NCI-H510A (cell line): ENCODE data around the gene AP3B1.
"Not testable (repeated sequence)": the region's sequence is repeated elsewhere in the genome, so short reads cannot be mapped to it uniquely, and the experiment has no call there.

Source experiments
- DNase-seq: peaks from one replicate; lab custom pipeline; 2025; lab: John Stamatoyannopoulos, UW

AP3B1 gene

DNA sequence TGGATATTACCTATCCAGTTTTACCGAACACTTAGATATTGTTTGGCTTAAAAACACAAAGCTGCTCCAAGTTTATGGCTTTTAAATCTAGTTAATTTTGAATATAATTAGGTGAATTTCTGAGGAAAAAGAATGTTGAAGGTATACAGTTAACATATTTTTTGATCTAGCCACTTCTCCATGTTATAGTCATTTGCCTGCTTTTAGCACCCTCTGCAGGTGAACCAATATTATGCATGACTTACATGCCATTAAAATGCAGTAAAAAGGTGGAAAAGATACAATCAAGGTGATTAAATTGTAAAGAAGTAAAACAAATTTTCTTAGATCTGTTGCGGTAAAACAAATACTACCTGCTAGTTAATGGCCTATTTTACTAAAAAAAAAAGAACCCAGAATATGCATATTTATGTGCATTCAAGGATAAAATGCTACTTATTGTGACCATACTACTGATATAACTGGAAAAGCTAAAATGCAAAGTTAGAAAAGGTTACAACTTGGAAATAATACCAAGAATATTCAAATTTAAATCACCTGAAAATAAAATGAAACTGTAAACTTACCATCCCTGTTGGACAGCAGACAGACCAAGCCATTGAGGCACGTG, 132.1 kb downstream of the AP3B1 start:
- no peak for DNase-seq

DNA sequence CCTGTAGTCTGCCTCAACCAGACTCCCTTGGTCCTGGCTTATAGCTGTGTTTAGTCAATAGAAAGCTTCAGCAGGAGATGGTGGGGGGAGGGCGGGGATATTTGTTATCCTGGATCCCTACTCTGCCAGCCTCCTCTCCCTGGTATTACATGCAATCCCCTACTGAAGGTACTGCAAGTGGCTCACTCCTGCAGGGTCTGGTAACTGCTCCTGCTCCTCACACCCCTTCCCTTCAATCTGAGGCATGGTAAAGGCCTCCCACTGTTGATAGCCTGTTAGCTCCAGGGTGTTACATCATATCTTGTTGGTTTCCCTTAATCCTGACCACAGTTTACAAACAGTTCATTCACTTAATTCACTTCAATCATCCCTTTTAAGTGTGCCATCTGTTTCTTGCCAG, 137.5 kb downstream of the AP3B1 start:
- DNase-seq, result no peak

DNA sequence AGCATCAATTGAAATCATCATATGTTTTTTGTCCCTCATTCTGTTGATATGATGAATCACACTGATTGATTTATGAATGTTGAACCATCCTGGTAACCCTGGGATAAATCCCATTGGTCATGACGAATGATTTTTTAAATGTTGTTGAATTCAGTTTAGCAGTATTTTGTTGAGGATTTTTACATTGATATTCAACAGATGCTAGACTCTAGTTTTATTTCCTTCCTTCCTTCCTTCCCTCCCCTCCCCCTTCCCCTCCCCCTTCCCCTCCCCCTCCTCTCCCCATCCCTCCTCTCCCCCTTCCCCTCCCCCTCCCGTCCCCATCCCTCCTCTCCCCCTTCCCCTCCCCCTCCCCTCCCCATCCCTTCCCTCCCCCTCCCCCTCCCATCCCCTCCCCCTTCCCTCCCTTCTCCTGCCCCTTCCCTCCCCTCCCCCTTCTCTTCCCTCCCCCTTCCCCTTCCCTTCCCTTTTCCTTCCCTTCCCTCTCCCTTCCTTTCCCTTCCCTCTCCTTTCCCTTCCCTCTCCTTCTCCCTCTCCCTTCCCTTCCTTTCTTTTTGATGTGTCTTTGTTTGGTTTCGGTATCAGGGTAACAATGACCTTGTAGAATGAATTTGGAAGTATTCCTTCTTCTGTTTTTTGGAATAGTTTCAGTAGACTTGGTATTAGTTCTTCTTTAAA, 142.8 kb downstream of the AP3B1 start:
- no peak for DNase-seq

DNA sequence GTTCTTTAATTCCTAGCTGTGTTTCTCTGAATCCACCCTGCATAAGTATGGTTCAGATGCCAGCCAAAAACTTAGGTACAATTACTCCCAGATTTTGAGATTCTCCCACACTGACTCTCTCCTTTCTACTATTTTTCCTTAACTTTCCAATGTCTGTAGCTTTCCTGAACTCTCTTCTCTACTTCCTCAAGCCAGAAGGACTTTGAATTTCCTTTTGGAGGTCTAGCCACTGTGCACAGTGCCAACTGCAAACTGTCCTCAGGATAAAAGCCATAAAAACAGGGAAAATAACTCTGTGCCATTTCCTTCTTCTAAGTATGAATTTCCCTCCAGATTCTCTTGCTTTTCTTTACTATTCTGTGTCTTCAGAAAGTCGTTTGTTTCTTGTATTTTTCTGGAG, 157.2 kb downstream of the AP3B1 start:
- no peak for DNase-seq

DNA sequence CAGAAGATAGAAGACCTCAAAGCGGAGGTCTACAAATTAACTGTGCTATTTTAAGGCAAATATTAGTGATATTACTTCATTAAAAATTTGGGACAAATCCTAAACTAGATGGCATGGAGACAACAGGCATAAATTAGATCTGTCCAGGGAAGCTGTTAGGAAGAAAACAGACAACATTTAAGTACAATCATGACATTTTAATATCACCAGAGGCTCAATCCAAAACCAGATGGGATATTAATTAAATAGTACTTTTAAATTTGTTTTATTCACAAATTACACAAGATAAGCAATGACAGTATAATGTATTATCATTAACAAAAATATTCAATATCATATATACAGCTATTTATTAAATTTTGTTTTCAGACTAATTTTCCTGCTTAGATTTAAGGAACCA, 161.1 kb downstream of the AP3B1 start:
- DNase-seq, result no peak

DNA sequence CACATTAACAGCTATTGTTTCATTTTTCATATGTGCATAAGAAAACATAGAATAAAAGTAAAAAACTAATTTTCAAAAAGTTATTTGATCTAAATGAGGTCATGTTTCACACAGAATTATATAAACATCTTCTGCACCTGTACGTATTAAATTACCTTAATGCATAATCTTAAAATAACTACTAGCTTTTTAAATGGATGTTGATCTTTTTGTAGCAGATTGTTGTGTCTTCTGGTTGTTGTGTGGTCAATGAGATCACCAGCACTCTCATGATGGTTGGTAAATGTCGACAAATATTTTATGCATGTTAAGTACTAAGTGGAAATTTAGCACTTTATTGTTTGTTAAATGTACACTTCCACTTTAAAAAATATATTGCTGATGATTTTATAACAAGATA, 162.0 kb downstream of the AP3B1 start:
- no peak for DNase-seq

DNA sequence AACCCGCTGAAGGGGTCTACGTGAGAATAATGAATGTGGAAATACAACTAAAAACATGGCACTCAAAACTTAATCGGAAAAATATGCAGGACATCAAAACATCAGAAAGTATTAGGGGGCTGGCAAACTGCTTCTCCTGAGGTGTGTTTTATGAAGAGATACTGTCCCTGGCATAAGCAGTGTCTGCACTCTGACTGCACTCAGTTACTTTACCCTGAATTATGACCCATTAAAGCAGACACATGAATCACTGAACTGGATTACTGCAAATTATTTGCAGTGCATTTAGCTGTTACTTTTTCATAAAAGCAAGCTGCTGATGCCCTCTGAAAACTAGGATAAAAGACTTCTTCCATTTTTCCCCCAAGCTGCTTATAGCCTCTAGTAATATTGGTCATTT, 164.9 kb downstream of the AP3B1 start:
- no peak for DNase-seq

DNA sequence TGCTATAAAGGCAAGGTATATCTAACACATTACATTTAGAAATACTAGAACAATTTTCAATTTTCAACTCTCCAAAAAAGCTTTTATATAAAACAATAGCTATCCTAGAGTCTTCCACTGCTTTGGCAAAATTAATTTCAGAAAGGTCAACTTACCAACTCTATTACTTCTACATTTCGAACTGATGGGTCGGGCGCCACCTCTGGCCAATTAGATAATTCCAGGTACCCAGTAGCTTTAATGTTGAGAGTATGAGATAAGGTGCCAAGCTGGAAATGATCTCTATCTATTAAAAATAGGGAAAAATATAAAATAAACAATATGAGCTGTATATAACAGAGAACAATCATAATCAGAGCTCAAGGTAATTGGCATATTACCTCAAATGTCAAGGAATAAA, 166.6 kb downstream of the AP3B1 start:
- no peak for DNase-seq

DNA sequence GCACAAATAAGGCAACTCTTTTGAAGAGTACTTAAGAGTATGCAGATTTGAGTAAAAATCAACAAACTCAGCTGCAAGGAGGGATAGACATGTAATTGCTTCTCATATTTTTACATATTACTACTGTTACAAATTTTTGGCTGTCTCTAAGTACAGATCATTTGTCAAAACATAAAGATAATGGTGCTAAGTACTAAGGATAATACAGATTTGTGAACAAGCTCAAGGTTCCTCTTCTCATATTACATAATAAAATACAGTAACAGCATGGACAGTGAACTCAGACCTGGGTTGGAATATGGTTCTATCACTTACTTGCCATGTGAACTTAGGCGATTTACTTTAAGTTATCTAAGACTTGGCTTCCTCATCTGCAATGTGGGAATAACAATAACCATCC, 168.0 kb downstream of the AP3B1 start:
- DNase-seq, result no peak

DNA sequence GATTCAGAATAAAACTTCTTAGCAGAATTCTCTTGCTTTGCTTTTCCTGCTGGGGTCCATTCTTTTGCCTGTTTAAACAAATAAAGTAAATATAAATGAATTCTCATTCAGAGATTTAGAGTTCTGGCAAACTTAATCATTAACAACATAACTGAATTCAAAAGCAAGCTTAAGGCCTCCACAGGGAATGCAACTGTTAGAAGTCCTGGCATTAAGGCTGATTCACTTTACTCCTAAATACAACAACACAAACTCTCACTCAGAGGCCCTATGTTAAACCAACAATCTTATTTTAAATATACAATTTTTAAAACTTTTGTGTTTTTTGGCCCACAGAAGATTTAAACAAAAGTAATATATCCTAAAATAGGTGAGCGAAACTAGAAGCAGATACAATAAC, 178.3 kb downstream of the AP3B1 start:
- DNase-seq, result no peak

DNA sequence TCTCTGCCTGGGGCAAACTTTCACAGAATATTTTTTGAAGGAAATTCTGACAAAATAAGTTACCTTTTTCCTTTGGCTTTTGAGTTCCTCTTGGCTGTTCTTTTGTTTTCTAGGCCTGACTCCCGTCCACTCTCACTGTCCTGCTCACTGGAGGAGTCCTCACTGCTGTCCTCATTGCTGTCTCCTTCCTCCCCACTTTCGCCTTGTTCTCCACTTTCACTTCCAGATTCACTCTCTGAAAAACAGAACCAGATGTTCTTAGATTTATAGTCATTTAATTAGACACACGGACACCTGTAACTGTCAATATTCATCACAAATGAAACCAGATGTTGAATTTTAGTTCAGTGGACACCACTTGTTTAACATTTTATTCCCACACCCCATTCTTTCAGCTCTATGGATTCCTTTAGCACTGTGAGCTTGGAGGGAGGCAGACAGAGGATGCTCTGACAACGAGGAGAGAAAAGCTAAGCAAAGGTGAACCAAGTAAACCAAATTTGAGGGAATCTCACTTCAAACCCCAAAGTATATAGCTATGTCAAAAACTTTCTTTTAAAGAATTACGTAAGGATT, 180.7 kb downstream of the AP3B1 start:
- no peak for DNase-seq

DNA sequence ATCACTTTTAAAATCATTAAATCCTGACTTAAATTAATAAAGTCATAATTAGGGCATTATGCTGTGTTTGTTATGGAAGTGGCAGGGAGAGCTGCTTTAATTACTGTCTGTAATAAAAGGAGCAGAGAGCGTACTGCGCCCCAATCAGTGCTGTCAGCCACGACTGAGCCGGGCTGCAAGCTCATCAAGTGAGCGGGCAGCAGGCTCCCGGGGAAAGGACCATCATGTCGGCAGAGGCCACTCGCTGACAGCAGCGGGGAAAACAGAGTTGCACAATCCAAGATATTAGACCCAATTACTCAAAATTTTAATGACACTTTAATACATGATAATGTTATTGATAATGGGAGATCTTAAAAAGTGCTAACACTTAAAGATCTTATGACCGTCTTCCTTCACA, 181.6 kb downstream of the AP3B1 start:
- no peak for DNase-seq

DNA sequence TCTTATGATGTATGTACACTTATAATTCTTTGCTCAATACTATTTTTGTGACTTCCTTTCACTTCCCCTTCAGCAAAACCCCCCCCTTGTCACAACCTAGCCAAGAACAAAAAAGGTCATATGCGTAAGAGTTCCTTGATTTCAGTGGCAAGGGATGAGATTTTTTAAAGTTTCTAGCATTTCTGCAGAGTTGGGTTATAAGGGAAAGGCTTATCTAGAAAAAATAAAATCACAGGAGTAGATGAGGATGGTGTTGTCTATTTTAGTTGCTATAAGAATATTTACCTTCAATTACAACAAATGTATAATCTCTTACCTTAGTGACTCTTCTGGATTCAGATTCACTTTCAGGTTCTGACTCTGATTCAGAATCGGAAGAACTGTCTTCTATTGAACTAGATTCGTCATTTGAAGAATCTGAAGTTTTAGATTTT, 184.6 kb downstream of the AP3B1 start:
- no peak for DNase-seq

DNA sequence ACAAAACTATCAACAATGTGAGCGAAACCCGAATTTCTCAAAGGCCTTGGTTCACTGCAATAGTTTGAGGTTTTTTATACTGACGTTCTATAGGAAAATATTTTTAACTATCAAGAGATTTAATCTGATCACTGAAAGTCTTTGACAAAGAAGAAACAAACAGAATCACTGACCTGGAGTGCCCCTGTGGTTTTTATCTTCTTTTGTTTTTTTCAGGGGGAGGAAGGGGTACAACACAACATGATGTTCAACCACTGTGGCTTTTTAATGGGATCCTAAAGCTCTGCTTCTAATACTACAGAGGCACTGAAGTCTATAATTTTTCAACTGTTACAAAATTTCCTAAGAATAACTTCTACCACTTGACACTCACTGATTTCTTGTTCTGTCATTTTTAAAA, 185.9 kb downstream of the AP3B1 start:
- no peak for DNase-seq

DNA sequence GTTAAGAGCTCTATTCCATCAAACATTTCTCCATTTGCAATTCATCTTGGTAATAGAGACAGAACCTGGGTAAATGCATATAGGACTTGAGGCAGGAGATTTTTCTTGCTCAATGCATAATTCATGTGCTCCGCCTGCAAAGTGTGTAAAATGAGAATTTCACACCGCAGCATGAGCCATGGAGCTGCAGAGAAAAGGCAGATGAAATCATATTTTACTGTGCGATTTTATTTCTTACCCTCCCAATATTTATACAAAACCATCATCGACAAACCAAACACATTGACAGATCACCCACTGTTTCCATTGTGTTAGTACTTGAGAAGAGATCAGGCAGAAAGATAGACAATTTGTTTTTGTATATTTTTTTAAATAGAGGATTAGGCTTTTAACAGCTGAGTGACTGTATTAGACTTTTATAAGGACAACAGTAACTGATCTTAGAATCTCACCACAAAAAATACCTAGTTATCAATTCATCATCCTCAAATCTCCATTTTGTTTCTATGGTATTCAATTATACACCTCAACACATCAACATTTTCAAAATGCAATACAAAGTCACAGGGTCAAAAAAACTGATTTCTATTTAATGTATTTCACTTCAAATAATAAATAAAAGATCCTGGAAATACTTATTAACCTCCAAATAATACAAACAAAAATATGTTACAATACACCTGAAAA, 191.1 kb downstream of the AP3B1 start:
- no peak for DNase-seq

DNA sequence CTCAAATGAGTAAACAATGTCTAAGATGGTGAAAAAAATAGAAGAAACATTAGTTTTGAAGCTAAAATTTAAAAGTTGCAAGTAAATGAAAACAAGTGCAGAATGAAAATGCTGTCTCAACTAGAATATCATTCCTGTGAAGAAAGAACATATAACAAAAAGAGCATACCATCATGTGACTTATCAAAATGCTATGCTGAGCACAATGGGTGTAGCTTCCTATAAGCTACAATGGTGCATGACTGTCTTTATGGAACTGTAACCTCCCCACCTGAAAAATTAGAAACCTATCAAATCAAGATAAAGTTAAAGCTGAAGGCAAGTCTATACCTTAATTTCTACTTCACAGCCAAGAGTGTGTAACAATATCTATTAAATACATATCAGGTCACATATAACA, 192.0 kb downstream of the AP3B1 start:
- no peak for DNase-seq

DNA sequence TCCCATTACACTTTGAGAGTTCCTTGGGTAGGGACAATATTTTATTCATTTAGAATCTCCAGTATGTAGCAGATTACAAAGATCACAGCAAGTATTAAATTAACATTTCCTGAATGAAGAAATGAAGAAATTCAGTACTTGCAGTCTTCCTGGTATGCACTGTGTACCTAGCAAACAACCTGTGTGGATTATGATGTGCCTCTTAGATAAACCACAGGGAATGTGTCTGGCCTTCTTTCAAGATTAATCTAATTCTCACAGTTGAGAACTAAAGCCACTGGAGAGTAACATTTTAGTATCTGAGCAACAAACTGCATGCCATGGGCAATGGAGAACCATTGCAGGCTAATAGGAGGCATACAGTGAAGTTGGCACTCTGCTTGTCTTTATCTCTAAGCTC, 199.4 kb downstream of the AP3B1 start:
- DNase-seq, result no peak

DNA sequence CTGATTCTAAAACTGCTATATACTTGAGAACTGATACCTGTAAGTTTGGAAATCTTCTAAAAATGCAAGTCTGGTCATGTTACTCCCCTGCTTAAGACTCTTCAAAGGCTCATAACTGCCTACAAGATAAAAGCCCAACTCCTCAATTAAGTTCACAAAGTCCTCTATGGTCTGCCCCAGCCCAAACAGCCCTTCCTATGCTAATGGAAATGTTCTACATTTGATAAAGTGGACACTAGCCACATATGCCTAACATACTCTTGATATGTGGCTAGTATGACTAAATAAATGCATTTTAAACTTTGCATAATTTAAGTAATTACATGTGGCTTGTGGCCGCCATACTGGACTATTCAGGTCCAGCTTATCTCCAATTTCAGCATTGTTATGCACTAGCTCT, 204.5 kb downstream of the AP3B1 start:
- DNase-seq, result no peak

DNA sequence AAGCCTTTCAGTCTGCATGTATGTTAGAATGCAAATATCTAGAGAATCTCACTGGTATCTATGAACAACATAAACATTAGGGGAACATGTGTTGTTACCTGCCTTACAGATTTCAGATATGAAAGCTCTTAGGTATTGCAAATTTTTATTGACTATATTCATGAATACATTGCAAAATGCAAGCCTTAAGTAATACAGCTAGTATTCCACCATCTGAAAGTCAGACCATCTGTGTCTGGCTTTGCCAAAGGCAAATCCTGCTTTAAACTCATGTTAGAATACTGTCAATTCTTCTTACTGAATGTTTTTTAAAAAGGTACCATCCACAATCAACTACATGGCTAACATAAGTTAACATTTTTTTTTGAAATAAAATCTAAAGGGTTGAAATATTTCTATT, 215.6 kb downstream of the AP3B1 start:
- DNase-seq, result no peak

DNA sequence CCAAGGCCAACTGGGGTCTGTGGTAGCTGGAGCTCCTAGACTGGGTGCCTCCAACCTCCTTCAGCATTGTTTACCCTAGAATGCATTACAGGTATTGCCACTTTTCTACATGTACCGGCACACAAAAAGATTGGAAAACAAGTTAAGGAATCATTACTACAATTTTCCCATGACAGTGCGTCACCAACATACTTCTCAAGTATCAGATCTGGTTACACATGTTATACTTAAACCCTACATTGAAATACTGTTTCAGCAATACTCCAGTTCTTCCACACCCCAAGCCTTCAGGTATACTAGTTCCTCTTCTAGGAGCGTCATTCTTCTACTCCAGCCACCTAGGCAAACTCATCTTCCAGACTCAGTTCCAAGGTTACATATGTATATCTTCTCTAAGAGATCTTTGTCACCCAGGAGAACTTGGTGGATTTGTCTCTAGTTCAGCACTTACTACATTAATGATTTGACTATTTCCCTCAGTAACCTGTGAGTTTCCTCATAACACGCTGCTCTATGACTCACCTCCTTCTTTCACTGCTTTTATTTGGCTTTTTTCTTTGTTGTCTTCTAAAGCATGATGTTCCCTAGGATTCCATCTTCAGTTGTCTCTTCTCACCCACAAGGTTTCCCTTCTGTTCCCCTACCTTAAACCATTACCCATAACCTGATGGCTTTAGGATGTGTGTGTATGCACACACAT, 217.0 kb downstream of the AP3B1 start:
- no peak for DNase-seq

DNA sequence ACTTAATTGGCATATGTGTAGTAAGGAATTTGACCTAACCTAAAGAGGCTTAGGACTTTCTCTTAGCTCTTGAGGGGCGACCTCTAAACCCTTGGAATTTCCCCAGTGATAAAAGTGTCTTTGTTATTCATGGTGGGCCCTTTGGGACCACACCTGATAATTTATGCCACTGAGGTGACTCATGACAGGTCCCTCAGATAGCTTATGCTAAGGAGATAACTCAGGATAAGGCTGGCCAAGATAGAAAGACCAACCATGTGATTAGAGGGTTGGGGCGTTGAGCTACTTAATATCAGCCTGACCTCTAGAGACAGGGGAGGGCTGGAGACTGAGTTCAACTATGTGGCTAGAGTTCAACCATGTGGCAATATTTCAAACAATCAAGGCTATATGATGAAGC, 218.1 kb downstream of the AP3B1 start:
- DNase-seq, result no peak

DNA sequence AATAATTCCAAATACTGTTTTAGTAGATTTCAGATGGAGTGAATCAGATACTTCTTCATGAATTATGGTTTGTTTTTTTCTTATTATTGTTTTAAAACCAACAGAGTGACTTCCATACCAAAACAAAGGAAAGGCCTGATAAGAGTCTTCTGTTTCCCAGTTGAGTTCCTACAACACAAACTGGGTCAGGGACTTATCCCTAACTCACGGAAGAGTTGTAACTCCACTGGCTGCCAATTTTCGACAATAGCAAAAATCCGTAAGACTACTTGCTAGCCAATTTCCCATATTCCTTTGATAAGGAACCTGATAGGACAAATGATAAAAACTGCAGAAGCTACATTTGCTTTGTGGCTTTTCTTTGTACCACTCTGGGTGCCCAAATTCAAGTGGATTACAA, 219.2 kb downstream of the AP3B1 start:
- DNase-seq, result no peak

DNA sequence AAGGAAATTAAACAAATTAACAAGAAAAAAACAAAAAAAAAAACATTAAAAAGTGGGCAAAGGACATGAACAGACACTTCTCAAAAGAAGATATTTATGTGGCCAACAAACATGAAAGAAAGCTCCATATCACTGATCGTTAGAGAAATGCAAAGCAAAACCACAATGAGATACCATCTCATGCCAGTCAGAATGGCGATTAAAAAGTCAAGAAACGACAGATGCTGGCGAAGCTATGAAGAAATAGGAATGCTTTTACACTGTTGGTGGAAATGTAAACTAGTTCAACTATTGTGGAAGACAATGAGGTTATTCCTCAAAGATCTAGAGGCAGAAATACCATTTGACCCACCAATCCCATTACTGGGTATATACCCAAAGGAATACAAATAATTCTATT, 223.8 kb downstream of the AP3B1 start:
- DNase-seq, result not testable (repeated sequence)
